Upper lobe of right lung (tissue), 1 donor: ENCODE data around the gene PRLH. TPM values are rescaled to one million over a fixed set of nuclear protein-coding genes. Genes with fewer than 3 reads are reported as not detected.

Source experiments
- ATAC-seq: fragments of 200-7000 bp; cut with Tn5 transposase; one replicate; pipeline ENCODE4 v1.9.1; 2020; ENCODE audit warnings: mild to moderate bottlenecking, moderate library complexity
- DNase-seq: peaks from one replicate; pipeline ENCODE4 v3.0.0-alpha.2; 2020
- H3K27ac ChIP-seq: fragments of 200-600 bp; one replicate; pipeline ENCODE4 v1.8.0; 2022
- H3K27me3 ChIP-seq: fragments of 200-600 bp; one replicate; pipeline ENCODE4 v1.8.0; 2022; ENCODE audit warnings: mild to moderate bottlenecking
- H3K36me3 ChIP-seq: fragments of 200-600 bp; one replicate; pipeline ENCODE4 v1.8.0; 2022
- H3K4me1 ChIP-seq: fragments of 200-600 bp; one replicate; pipeline ENCODE4 v1.8.0; 2022
- H3K4me3 ChIP-seq: fragments of 200-600 bp; one replicate; pipeline ENCODE4 v1.8.0; 2022; ENCODE audit warnings: mild to moderate bottlenecking
- H3K9me3 ChIP-seq: fragments of 200-600 bp; one replicate; pipeline ENCODE4 v1.8.0; 2022
- intact Hi-C: fragments of 100-400 bp; cut with DNase I; formaldehyde crosslinking; loops from one replicate; pipeline ENCODE4 v1.11.0; 2022
- total RNA-seq: library from RNA; stranded (reverse); fragmentation: NEBNext Ultra II Directional; extraction: Animal tissue kit (Norgen Biotek cat#: 25700); gene quantifications from one replicate; pipeline ENCODE4 v1.2.1, GENCODE V29; 2021
- TF ChIP-seq, protein P1 (sequence below): fragments of 200-600 bp; IDR thresholded peaks from one replicate; pipeline ENCODE4 v1.8.0; 2022; ENCODE audit warnings: antibody characterized with exemption
- donor health status: DM: no; HTN: yes; CAD: no; lungs with severe emphysema.

PRLH gene
- total RNA-seq, 1 donor from 2014 or later: not detected

- peaks cover 8% of the 10 kb centered on the region for H3K4me1 ChIP-seq
- no peak overlapping the region for H3K4me3 ChIP-seq
- DNase-seq: no peak
- TF ChIP-seq, protein P1, sequence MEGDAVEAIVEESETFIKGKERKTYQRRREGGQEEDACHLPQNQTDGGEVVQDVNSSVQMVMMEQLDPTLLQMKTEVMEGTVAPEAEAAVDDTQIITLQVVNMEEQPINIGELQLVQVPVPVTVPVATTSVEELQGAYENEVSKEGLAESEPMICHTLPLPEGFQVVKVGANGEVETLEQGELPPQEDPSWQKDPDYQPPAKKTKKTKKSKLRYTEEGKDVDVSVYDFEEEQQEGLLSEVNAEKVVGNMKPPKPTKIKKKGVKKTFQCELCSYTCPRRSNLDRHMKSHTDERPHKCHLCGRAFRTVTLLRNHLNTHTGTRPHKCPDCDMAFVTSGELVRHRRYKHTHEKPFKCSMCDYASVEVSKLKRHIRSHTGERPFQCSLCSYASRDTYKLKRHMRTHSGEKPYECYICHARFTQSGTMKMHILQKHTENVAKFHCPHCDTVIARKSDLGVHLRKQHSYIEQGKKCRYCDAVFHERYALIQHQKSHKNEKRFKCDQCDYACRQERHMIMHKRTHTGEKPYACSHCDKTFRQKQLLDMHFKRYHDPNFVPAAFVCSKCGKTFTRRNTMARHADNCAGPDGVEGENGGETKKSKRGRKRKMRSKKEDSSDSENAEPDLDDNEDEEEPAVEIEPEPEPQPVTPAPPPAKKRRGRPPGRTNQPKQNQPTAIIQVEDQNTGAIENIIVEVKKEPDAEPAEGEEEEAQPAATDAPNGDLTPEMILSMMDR: no peak
- peaks cover 8% of the 10 kb centered on the region for H3K27me3 ChIP-seq
- no peak overlapping the region for H3K27ac ChIP-seq
- no peak for ATAC-seq
- H3K36me3 ChIP-seq: no peaks in the 10 kb centered on the region
- no peaks in the 10 kb centered on the region for H3K9me3 ChIP-seq
- intact Hi-C loops: no loop called here
These were observed 1.1 kb downstream of the PRLH start for GRCh38 chr2:237567276-237568029.

DNA sequence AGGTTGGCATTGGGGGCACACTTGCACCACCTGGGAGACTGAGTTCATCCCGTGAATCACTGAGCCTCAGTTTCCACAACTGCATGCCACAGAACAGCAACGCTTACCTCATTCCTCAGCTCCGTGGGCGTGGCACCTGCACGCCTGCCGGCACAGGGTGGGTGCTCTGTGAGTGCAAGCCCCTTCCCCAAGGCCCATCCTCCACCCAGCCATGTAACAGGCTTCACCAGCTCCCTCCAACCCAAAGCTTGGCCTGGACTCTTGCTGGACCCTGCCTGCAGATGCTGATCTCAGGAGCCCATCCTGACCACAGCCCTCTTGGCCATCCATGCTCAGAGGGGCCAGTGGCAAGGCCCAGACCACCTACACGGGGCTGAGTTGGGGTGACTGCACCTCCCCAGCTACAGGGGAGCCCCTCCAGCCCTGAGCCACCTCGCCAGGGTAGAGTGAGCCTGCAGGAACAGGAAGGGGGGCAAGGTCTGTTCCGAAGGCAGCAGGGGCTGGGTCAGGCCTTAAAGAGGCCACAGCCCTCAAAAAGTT is 1.8 kb downstream of the PRLH start:
- TF ChIP-seq, protein P1: no peak
- Histone ChIP-seq H3K27ac (no peak overlapping the region), H3K4me1 (peaks cover 8% of the 10 kb centered on the region), H3K9me3 (no peaks in the 10 kb centered on the region), H3K4me3 (no peak overlapping the region), H3K36me3 (no peaks in the 10 kb centered on the region), H3K27me3 (peaks cover 8% of the 10 kb centered on the region)
- intact Hi-C loops: no loop called here
- ATAC-seq: no peak
- peak; percentile 45 for DNase-seq

DNA sequence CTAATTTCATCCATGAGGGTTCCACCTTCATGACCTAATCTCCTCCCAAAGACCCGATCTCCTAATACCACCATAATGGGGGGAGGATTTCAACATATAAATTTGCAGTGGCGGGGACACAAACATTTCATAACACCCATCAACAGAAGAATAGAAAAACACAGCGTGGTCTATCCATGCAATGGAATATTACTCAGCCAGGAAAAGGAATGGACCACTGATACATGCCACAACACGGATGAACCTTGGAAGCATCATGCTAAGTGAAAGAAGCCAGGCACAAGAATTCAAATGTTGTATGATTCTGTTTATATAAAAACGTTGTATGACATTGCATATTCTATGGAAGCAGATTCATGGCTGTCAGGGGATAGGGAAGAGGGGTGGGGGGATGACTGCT is 2.7 kb downstream of the PRLH start:
- peaks cover 8% of the 10 kb centered on the region for H3K4me1 ChIP-seq
- TF ChIP-seq, protein P1: no peak

GRCh38 chr2:237569896-237570295 is 3.5 kb downstream of the PRLH start:
- ATAC-seq (no peak), DNase-seq (peak; percentile 23)
- Histone ChIP-seq H3K9me3 (no peaks in the 10 kb centered on the region), H3K4me1 (peaks cover 8% of the 10 kb centered on the region), H3K27ac (no peak overlapping the region), H3K27me3 (peaks cover 2% of the 10 kb centered on the region), H3K4me3 (no peak overlapping the region), H3K36me3 (no peaks in the 10 kb centered on the region)
- intact Hi-C loops: loop anchor here (5.0 kb wide), 1 partner anchor 53 kb away; no protein-coding TSS in a partner anchor
- TF ChIP-seq, protein P1: no peak

More for the DNA sequence above, 2.7 kb downstream of the PRLH start:
- ATAC-seq: no peak
- H3K9me3 ChIP-seq: no peaks in the 10 kb centered on the region
- no peak for DNase-seq
- intact Hi-C loops: no loop called here
- H3K27me3 ChIP-seq: peaks cover 8% of the 10 kb centered on the region
- H3K4me3 ChIP-seq: no peak overlapping the region
- H3K27ac ChIP-seq: no peak overlapping the region
- no peaks in the 10 kb centered on the region for H3K36me3 ChIP-seq

DNA sequence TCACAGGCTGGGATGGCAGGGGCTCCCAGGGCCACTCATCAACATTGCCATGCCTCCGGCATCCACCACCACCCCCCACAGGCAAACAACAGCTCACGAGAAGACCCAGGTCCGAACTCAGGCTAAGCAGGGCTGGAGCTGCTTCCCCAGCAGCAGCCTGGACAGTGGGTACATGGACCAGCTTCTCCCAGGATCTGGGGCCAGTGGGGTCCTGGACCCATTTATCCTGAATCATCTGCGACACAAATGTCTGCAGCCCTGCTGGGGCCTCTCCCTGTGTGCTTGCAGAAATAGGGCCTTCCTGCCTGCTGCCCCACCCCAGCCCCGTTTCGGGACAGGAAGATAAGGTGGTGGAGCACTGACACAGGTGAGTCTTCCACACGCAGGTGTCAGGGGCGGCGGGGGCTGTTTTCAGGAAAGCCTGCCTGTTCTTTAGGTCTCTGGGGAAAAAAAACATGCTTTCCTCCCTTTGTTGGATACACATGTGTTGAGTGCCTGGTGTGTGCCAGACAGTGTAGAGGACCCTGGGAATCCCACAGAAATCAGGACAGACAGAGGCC is 4.5 kb downstream of the PRLH start:
- TF ChIP-seq, protein P1: no peak
- no peaks in the 10 kb centered on the region for H3K27me3 ChIP-seq
- intact Hi-C loops: loop anchor here (5.0 kb wide), 1 partner anchor 54 kb away; no protein-coding TSS in a partner anchor
- no peak overlapping the region for H3K4me3 ChIP-seq
- ATAC-seq (no peak), DNase-seq (peak; percentile 62)
- H3K27ac ChIP-seq: no peak overlapping the region
- no peaks in the 10 kb centered on the region for H3K36me3 ChIP-seq
- no peaks in the 10 kb centered on the region for H3K9me3 ChIP-seq
- H3K4me1 ChIP-seq: peaks cover 8% of the 10 kb centered on the region
